Fibroblast of lung (primary cell): Measurements from ENCODE around the gene NTRK2.

ENCODE experiments used
- EZH2 ChIP-seq: IDR thresholded peaks from 2 replicates; pipeline ENCODE4 v1.5.1; 2012; ENCODE audit warnings: low read length, control low read depth, mild to moderate bottlenecking; ENCODE audit errors: missing control alignments
- TF ChIP-seq, protein P1 (sequence below), 2 donors: IDR thresholded peaks in 1 of 2; conservative IDR thresholded peaks in 1 of 2; 1 replicate in 1 of 2; 2 replicates in 1 of 2; pipeline ENCODE4 v1.5.1; 2011 to 2012; ENCODE audit warnings: low read length in 2 of 2, control low read depth in 1 of 2, inconsistent platforms in 1 of 2, low read depth in 1 of 2, mild to moderate bottlenecking in 1 of 2

DNA sequence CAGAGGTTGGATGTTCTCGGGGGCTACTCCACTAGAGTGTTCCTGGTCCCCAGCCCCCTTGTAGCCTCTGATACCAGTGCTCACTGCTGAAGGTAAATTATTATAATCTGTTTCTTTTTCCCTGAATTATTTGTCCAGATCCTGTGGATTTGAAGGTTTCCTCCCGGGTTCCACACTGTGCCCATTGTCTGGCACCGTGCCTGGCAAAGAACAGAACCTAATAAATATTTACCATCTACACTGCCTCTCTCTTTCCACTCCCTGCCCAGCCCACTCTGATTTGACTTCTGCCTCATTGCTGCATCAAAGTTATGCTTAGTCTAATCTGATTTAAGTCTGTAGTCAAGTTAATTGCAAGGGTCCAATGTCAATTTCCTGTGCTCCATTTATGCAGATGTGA lies 322.9 kb downstream of the NTRK2 start:
- TF ChIP-seq, protein P1, sequence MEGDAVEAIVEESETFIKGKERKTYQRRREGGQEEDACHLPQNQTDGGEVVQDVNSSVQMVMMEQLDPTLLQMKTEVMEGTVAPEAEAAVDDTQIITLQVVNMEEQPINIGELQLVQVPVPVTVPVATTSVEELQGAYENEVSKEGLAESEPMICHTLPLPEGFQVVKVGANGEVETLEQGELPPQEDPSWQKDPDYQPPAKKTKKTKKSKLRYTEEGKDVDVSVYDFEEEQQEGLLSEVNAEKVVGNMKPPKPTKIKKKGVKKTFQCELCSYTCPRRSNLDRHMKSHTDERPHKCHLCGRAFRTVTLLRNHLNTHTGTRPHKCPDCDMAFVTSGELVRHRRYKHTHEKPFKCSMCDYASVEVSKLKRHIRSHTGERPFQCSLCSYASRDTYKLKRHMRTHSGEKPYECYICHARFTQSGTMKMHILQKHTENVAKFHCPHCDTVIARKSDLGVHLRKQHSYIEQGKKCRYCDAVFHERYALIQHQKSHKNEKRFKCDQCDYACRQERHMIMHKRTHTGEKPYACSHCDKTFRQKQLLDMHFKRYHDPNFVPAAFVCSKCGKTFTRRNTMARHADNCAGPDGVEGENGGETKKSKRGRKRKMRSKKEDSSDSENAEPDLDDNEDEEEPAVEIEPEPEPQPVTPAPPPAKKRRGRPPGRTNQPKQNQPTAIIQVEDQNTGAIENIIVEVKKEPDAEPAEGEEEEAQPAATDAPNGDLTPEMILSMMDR (conservative IDR thresholded peaks at IDR 0.05 in 1 of 2, IDR thresholded peaks at IDR 0.05 in 1 of 2; ENCODE audit: low read depth in 1 of 2, low read length in 2 of 2), result no peak
- no peak for TF ChIP-seq EZH2
